HL-60/S4 treated with retinoic acid at 250 ng/mL for 4 days and 3 days (cell line): ENCODE data around the gene IL1F10.

ENCODE experiments used
- in situ Hi-C: fragments of 300-500 bp; cut with MboI; formaldehyde crosslinking; loops from 2 replicates; pipeline ENCODE4 v1.7.0; 2022; ENCODE audit warnings: low sequenced_read_pairs

IL1F10 gene

GRCh38 chr2:113058998-113059960, 8.5 kb upstream of the IL1F10 start, which contains the start of gene IL36RN:
Gene IL36RN (plus strand): TSS chr2:113059198. CDS start chr2:113059439, 241 bp downstream.
- in situ Hi-C loops = no loop called here

- in situ Hi-C loops = no loop called here
Observed at GRCh38 chr2:113060396-113060795, 7.4 kb upstream of the IL1F10 start.

- in situ Hi-C loops = no loop called here
Observed at GRCh38 chr2:113060796-113061195, 7.0 kb upstream of the IL1F10 start.

- in situ Hi-C loops = no loop called here
Observed at GRCh38 chr2:113061241-113061640, 6.5 kb upstream of the IL1F10 start.

- in situ Hi-C loops = no loop called here
Observed at GRCh38 chr2:113061896-113062770, 5.6 kb upstream of the IL1F10 start.

- in situ Hi-C loops = no loop called here
Observed at GRCh38 chr2:113064281-113064680, 3.5 kb upstream of the IL1F10 start.

- in situ Hi-C loops = no loop called here
Observed at GRCh38 chr2:113064898-113065297, 2.9 kb upstream of the IL1F10 start.

- in situ Hi-C loops = no loop called here
Observed at GRCh38 chr2:113068249-113068648, 479 bp downstream of the IL1F10 start.

GRCh38 chr2:113068706-113069485, 1.1 kb downstream of the IL1F10 start:
- in situ Hi-C loops = no loop called here

- in situ Hi-C loops = no loop called here
Observed at GRCh38 chr2:113069676-113070605, 2.2 kb downstream of the IL1F10 start.

- in situ Hi-C loops = no loop called here
Observed at GRCh38 chr2:113070606-113070975, 2.8 kb downstream of the IL1F10 start.

- in situ Hi-C loops = no loop called here
Observed at GRCh38 chr2:113072584-113072983, 4.8 kb downstream of the IL1F10 start.

- in situ Hi-C loops = no loop called here
Observed at GRCh38 chr2:113073325-113073834, 5.6 kb downstream of the IL1F10 start.

- in situ Hi-C loops = no loop called here
Observed at GRCh38 chr2:113075030-113075429, 7.3 kb downstream of the IL1F10 start.

- in situ Hi-C loops = no loop called here
Observed at GRCh38 chr2:113075600-113075999, 7.8 kb downstream of the IL1F10 start.

- in situ Hi-C loops = no loop called here
Observed at GRCh38 chr2:113076954-113077669, 9.3 kb downstream of the IL1F10 start.

GRCh38 chr2:113077921-113078320, 10.2 kb downstream of the IL1F10 start:
- in situ Hi-C loops = no loop called here

- in situ Hi-C loops = no loop called here
Observed at GRCh38 chr2:113078350-113078839, 10.6 kb downstream of the IL1F10 start.

- in situ Hi-C loops = no loop called here
Observed at GRCh38 chr2:113079131-113079530, 11.4 kb downstream of the IL1F10 start.
